OCI-LY1 (cell line): ENCODE data around the gene MAPT.

Source experiments
- CTCF ChIP-seq: fragments of 200-600 bp; sonication (generic), shearing (Covaris generic); IDR thresholded peaks from 2 replicates; pipeline ENCODE4 v1.5.1; 2017; ENCODE audit warnings: mild to moderate bottlenecking, antibody characterized with exemption, low read length, moderate library complexity, mixed read lengths
- EZH2 ChIP-seq: fragments of 200-600 bp; sonication (generic), shearing (Covaris generic); IDR thresholded peaks from 2 replicates; pipeline ENCODE4 v1.8.0; 2017; ENCODE audit warnings: borderline replicate concordance, mixed run types, mild to moderate bottlenecking, antibody characterized with exemption, low read length, moderate library complexity, mixed read lengths

- TF ChIP-seq EZH2 (no peak), CTCF (no peak)
These were observed 102.1 kb downstream of the MAPT start for GRCh38 chr17:45996282-45996937.
